Neural cell (in vitro differentiated cells): ENCODE results near the gene ZNF750. TPM values are rescaled to one million over a fixed set of nuclear protein-coding genes. Genes with fewer than 3 reads are reported as not detected.

Experiments used
- H2AFZ ChIP-seq: fragments of 200-600, 300-800 bp; sonication (generic), shearing (Covaris generic); 2 replicates; pipeline ENCODE4 v1.6.0; 2014; ENCODE audit warnings: low read depth, mild to moderate bottlenecking, antibody characterized with exemption, low read length, moderate library complexity
- H3F3A ChIP-seq: fragments of 200-600 bp; shearing (Covaris generic); 2 replicates; pipeline ENCODE4 v1.6.1; 2016; ENCODE audit warnings: mild to moderate bottlenecking, moderate library complexity, mixed read lengths, antibody characterized with exemption, low read length; ENCODE audit not compliant: insufficient read depth, poor library complexity, severe bottlenecking
- H3K27ac ChIP-seq: fragments of 200-600, 300-800 bp; sonication (generic), shearing (Covaris generic); 2 replicates; pipeline ENCODE4 v1.5.1; 2014; ENCODE audit warnings: mild to moderate bottlenecking, low read length, moderate library complexity
- H3K27me3 ChIP-seq: fragments of 300-800, 200-600 bp; sonication (generic), shearing (Covaris generic); 2 replicates; pipeline ENCODE4 v1.6.0; 2014; ENCODE audit warnings: mild to moderate bottlenecking, low read depth, low read length, moderate library complexity; ENCODE audit not compliant: insufficient read depth
- H3K36me3 ChIP-seq: fragments of 300-800, 200-600 bp; sonication (generic), shearing (Covaris generic); 2 replicates; pipeline ENCODE4 v1.5.1; 2014; ENCODE audit warnings: mild to moderate bottlenecking, antibody characterized with exemption, low read length, moderate library complexity; ENCODE audit not compliant: insufficient read depth
- H3K4me2 ChIP-seq: fragments of 300-800, 200-600 bp; sonication (generic), shearing (Covaris generic); 2 replicates; pipeline ENCODE4 v1.6.0; 2014; ENCODE audit warnings: mild to moderate bottlenecking, low read length
- H3K4me3 ChIP-seq: fragments of 300-800, 200-600 bp; sonication (generic), shearing (Covaris generic); 2 replicates; pipeline ENCODE4 v1.5.1; 2014; ENCODE audit warnings: mild to moderate bottlenecking, low read length, moderate library complexity
- H3K79me2 ChIP-seq: fragments of 200-600 bp; shearing (Covaris generic); replicated peaks from 2 replicates; pipeline ENCODE4 v1.6.0; 2014; ENCODE audit warnings: mild to moderate bottlenecking, low read length, moderate library complexity; ENCODE audit not compliant: insufficient read depth
- H3K9ac ChIP-seq: fragments of 300-800, 200-600 bp; sonication (generic), shearing (Covaris generic); 2 replicates; pipeline ENCODE4 v1.6.1; 2016; ENCODE audit warnings: mild to moderate bottlenecking, low read length, mixed read lengths
- H3K9me2 ChIP-seq: fragments of 200-600 bp; shearing (Covaris generic); 2 replicates; pipeline ENCODE4 v1.6.1; 2016; ENCODE audit warnings: mild to moderate bottlenecking, low read length, mixed read lengths; ENCODE audit not compliant: insufficient read depth
- H3K9me3 ChIP-seq: fragments of 200-600, 300-800 bp; sonication (generic), shearing (Covaris generic); 2 replicates; pipeline ENCODE4 v1.6.1; 2016; ENCODE audit warnings: mild to moderate bottlenecking, mixed run types, low read length, moderate library complexity, mixed read lengths
- H4K20me1 ChIP-seq: fragments of 200-600 bp; shearing (Covaris generic); 2 replicates; pipeline ENCODE4 v1.6.1; 2016; ENCODE audit warnings: mild to moderate bottlenecking, mixed run types; ENCODE audit not compliant: insufficient read depth
- CTCF ChIP-seq: fragments of 450-650 bp; IDR thresholded peaks from 2 replicates; pipeline ENCODE4 v1.5.1; 2014; ENCODE audit warnings: antibody characterized with exemption, mild to moderate bottlenecking, moderate library complexity; ENCODE audit not compliant: poor library complexity, severe bottlenecking
- EP300 ChIP-seq: fragments of 450-650 bp; conservative IDR thresholded peaks from 2 replicates; pipeline ENCODE4 v1.6.1; 2014; ENCODE audit warnings: antibody characterized with exemption, mild to moderate bottlenecking, moderate library complexity; ENCODE audit not compliant: poor library complexity, severe bottlenecking
- EZH2 ChIP-seq: fragments of 200-600, 300-800 bp; shearing (Covaris generic), sonication (generic); IDR thresholded peaks from 2 replicates; pipeline ENCODE4 v1.6.1; 2014; ENCODE audit warnings: antibody characterized with exemption, low read length, borderline replicate concordance, mild to moderate bottlenecking; ENCODE audit not compliant: insufficient read depth, poor library complexity, severe bottlenecking
- MXI1 ChIP-seq: fragments of 450-650 bp; conservative IDR thresholded peaks from 2 replicates; pipeline ENCODE4 v1.6.1; 2014; ENCODE audit warnings: antibody characterized with exemption, mild to moderate bottlenecking; ENCODE audit not compliant: poor library complexity, severe bottlenecking
- POLR2AphosphoS5 ChIP-seq: IDR thresholded peaks from 2 replicates; pipeline ENCODE4 v1.6.1; 2012
- RAD21 ChIP-seq: fragments of 450-650 bp; conservative IDR thresholded peaks from 2 replicates; pipeline ENCODE4 v1.6.1; 2014; ENCODE audit warnings: antibody characterized with exemption, mild to moderate bottlenecking, moderate library complexity
- SMC3 ChIP-seq: fragments of 450-650 bp; conservative IDR thresholded peaks from 2 replicates; pipeline ENCODE4 v1.6.1; 2014; ENCODE audit warnings: antibody characterized with exemption, mild to moderate bottlenecking, moderate library complexity; ENCODE audit not compliant: poor library complexity
- TAF1 ChIP-seq: IDR thresholded peaks from 2 replicates; pipeline ENCODE4 v1.6.1; 2012; ENCODE audit warnings: low read depth
- polyA plus RNA-seq: library from polyadenylated mRNA; depleted of rRNA; stranded (reverse); fragments of >200 nt; gene quantifications from 2 replicates; pipeline ENCODE4 v1.2.3, GENCODE V29; 2014
- TF ChIP-seq, protein P1 (sequence below): IDR thresholded peaks from 2 replicates; pipeline ENCODE4 v1.6.1; 2012; ENCODE audit warnings: borderline replicate concordance

ZNF750 gene
- polyA plus RNA-seq, 1 donor from 2014 or later = not detected

DNA sequence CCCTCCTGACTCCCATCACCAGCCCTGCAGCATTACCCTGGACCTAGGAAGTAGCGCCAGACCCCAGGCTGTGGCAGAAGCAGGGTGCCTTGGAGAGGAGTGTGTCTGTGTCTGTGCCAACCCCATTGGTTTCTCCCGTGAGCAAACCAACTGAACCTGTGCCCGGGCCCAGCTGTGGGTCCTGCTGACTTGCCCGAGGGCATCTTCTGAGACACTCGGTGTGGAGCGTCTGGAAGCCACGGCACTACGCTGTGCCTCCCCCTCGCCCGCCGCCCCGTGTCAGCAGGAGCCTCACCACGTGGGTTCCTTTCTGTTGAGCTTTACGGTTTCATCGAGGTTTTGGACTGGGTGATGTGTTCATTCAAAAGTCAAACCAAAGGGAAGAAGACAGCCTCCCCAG is 27.8 kb downstream of the ZNF750 start:
- Histone ChIP-seq H2AFZ (no peak overlapping the region), H3K9me2 (no peaks in the 10 kb centered on the region), H3K4me2 (no peak overlapping the region), H3K4me3 (no peak overlapping the region), H3F3A (no peaks in the 10 kb centered on the region), H3K36me3 (peaks cover 6% of the 10 kb centered on the region), H3K27me3 (no peaks in the 10 kb centered on the region), H3K79me2 (no peaks in the 10 kb centered on the region), H3K27ac (no peak overlapping the region), H3K9ac (no peak overlapping the region), H4K20me1 (no peaks in the 10 kb centered on the region), H3K9me3 (no peaks in the 10 kb centered on the region)
- TF ChIP-seq, protein P1, sequence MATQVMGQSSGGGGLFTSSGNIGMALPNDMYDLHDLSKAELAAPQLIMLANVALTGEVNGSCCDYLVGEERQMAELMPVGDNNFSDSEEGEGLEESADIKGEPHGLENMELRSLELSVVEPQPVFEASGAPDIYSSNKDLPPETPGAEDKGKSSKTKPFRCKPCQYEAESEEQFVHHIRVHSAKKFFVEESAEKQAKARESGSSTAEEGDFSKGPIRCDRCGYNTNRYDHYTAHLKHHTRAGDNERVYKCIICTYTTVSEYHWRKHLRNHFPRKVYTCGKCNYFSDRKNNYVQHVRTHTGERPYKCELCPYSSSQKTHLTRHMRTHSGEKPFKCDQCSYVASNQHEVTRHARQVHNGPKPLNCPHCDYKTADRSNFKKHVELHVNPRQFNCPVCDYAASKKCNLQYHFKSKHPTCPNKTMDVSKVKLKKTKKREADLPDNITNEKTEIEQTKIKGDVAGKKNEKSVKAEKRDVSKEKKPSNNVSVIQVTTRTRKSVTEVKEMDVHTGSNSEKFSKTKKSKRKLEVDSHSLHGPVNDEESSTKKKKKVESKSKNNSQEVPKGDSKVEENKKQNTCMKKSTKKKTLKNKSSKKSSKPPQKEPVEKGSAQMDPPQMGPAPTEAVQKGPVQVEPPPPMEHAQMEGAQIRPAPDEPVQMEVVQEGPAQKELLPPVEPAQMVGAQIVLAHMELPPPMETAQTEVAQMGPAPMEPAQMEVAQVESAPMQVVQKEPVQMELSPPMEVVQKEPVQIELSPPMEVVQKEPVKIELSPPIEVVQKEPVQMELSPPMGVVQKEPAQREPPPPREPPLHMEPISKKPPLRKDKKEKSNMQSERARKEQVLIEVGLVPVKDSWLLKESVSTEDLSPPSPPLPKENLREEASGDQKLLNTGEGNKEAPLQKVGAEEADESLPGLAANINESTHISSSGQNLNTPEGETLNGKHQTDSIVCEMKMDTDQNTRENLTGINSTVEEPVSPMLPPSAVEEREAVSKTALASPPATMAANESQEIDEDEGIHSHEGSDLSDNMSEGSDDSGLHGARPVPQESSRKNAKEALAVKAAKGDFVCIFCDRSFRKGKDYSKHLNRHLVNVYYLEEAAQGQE = no peak
- TF ChIP-seq MXI1 (no peak), EZH2 (no peak), POLR2AphosphoS5 (no peak), RAD21 (no peak), EP300 (no peak), TAF1 (no peak), CTCF (no peak), SMC3 (no peak)

DNA sequence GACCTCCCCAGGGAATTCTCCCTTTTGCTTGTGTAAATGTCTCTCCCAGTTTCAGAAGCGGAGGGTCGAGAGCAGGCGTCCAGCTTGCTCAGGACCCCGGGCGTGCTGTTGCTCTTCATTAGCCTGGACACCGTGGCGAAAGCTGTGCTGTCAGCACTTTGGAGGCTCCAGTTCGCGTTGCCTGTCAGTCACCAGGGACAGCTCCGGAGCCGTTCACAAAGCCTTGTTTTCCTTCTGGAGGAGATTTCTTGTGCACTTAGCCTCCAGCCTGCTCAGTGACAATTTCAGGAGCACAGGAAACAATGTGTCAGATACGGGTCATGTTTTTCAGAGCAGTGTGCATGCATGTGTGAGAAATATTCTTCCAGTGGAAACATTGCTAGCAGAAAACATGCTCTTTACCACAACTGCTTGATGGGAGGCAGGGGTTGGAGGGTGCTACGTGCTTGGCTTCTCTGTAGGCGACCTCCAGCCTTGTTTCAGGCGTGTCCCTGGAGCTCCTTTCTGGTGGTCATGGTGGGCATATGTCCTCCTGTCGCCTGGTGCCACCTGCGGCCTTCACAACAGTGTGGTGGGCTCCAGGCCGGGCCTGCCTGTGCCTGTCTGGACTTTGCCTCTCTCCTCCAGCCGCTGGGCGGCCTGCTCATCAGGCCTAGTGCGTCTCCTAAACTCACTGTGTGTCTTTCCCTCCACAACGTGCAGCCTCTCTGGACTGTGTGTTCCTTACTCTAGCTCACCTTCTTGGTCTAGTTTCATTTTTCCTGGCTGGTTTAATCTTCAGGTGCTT is 29.0 kb downstream of the ZNF750 start:
- TF ChIP-seq POLR2AphosphoS5 (no peak), MXI1 (no peak), EP300 (no peak), RAD21 (no peak), CTCF (no peak), SMC3 (no peak), EZH2 (no peak), TAF1 (no peak)
- TF ChIP-seq, protein P1 = no peak
- Histone ChIP-seq H3K79me2 (no peaks in the 10 kb centered on the region), H3K4me2 (no peak overlapping the region), H3K9ac (no peak overlapping the region), H3K9me2 (no peaks in the 10 kb centered on the region), H3K36me3 (peaks cover 6% of the 10 kb centered on the region), H4K20me1 (no peaks in the 10 kb centered on the region), H3K27me3 (no peaks in the 10 kb centered on the region), H3K27ac (no peak overlapping the region), H2AFZ (no peak overlapping the region), H3K9me3 (no peaks in the 10 kb centered on the region), H3K4me3 (no peak overlapping the region), H3F3A (no peaks in the 10 kb centered on the region)
